ENCODE results near the gene MYBPC1.

GRCh38 chr12:101694986-101695385 is 100.2 kb downstream of the MYBPC1 start:
- TF ChIP-seq CTCF (IDR thresholded peaks at IDR 0.05) (no peak), POLR2A (IDR thresholded peaks at IDR 0.05) (no peak), POLR2AphosphoS5 (IDR thresholded peaks at IDR 0.05) (no peak)

Data from upper lobe of left lung (tissue), 4 donors.